B cell (primary cell): Measurements from ENCODE around the gene NOS2.
"Not testable (repeated sequence)": the region's sequence is repeated elsewhere in the genome, so short reads cannot be mapped to it uniquely, and the experiment has no call there.

Experiments used
- EZH2 ChIP-seq: IDR thresholded peaks from 2 replicates; pipeline ENCODE4 v1.6.1; 2012; ENCODE audit warnings: borderline replicate concordance, low read depth, mild to moderate bottlenecking, moderate library complexity, low read length; ENCODE audit not compliant: insufficient read depth, poor library complexity, severe bottlenecking
- TF ChIP-seq, protein P1 (sequence below): fragments of 200-600 bp; IDR thresholded peaks from one replicate; pipeline ENCODE4 v1.8.0; 2022; ENCODE audit warnings: antibody characterized with exemption, mild to moderate bottlenecking

DNA sequence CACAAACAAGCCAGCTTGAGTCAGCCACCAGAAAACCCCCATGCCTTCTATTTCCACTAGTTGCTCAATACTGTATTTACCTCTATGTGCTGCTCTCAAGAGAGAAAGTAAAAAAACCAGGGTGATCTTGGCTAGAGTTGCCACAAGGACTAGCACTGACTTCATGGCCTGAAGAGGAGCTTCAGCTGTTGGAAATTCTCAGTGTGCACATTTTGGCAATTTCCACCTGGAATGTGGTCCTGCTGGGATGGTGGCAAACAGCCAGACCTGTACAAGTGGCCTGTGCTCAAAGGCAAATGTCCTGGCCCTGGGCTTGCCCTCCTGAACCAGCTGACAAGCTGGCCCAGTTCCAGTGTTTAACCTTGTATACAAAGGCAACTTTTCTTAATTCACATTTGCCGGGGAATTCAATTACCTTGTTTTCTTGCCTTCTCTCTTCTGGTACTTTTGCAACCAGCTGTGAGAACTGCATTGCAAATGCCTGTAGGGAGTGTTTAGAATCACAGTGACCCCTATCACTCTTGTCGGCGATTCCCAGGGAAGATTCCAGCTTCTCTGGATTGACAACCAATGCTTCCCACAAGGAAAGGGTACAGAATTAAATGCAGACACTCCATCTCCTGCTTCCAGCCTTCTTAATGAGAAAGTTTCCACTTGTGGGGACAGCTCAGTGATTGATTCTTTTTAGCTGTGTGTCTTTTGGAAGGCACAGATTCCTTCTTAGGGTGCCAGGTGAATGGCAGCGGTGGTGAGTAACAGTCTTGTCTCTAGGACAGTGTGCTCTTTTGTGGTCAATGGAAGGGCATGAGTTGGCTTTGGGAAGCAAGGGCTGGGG is 39.5 kb upstream of the NOS2 start:
- TF ChIP-seq, protein P1, sequence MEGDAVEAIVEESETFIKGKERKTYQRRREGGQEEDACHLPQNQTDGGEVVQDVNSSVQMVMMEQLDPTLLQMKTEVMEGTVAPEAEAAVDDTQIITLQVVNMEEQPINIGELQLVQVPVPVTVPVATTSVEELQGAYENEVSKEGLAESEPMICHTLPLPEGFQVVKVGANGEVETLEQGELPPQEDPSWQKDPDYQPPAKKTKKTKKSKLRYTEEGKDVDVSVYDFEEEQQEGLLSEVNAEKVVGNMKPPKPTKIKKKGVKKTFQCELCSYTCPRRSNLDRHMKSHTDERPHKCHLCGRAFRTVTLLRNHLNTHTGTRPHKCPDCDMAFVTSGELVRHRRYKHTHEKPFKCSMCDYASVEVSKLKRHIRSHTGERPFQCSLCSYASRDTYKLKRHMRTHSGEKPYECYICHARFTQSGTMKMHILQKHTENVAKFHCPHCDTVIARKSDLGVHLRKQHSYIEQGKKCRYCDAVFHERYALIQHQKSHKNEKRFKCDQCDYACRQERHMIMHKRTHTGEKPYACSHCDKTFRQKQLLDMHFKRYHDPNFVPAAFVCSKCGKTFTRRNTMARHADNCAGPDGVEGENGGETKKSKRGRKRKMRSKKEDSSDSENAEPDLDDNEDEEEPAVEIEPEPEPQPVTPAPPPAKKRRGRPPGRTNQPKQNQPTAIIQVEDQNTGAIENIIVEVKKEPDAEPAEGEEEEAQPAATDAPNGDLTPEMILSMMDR = not testable (repeated sequence)
- TF ChIP-seq EZH2 = not testable (repeated sequence)
